ENCODE results near the gene TBC1D22A. TPM values are rescaled to one million over a fixed set of nuclear protein-coding genes. Genes with fewer than 3 reads are reported as not detected.

Gene TBC1D22A
- total and polyA plus RNA-seq, 9 of the 15 experiments (the other 6 are each of a cell fraction or from before 2014, with no cell fraction given), result 0.20 to 11.5 (median 5.2) TPM

DNA sequence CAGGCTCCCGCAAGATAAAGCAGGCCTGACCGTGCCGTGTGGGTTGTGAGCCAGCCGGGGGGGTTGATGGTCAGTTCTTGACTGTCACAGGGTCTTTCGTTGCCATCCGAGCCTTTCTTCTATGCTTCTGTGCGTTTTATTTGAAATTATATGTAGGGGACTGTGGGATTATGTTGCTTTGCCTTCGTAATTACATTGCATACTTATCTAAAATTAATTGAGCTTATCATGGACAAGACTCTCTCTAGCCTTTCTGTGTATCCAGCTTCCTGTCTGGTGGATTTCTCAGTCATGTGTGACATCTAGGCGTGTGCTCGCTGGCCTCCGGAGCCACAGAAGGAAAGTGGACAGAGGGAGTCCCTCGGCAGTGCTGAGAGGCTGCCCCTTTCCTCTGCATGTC lies 93.2 kb downstream of the TBC1D22A start:
- Histone ChIP-seq H3K27me3 (ENCODE audit: control insufficient read depth in 2 of 2, insufficient read depth in 2 of 2, low read length in 2 of 2) (no peaks in the 10 kb centered on the region), H2AFZ (ENCODE audit: low read depth, low read length) (no peak overlapping the region), H3K9me1 (ENCODE audit: control insufficient read depth, insufficient read depth, low read length) (no peaks in the 10 kb centered on the region), H3K27ac (ENCODE audit: extremely low read depth, low read depth, low read length) (no peak overlapping the region), H3K9ac (ENCODE audit: insufficient read depth in 1 of 2, low read depth in 2 of 2, low read length in 2 of 2) (no peak overlapping the region), H3K4me2 (ENCODE audit: insufficient read depth, low read length) (no peak overlapping the region), H3K4me3 (no peak overlapping the region), H4K20me1 (replicated peaks; ENCODE audit: control insufficient read depth, insufficient read depth, low read length) (no peaks in the 10 kb centered on the region), H3K4me1 (replicated peaks in 1 of 2; ENCODE audit: control insufficient read depth in 2 of 2, insufficient read depth in 2 of 2, low read length in 2 of 2) (peaks cover 0 to 6% of the 10 kb centered on the region in 2 experiments; a peak in 3 of 5 replicates), H3K36me3 (ENCODE audit: control insufficient read depth, insufficient read depth, low read length) (no peaks in the 10 kb centered on the region), H3K79me2 (ENCODE audit: control insufficient read depth, insufficient read depth, low read length) (no peaks in the 10 kb centered on the region), H3K9me3 (replicated peaks; ENCODE audit: control insufficient read depth, insufficient read depth, low read depth, low read length) (no peaks in the 10 kb centered on the region)
- ChIA-PET CTCF (ENCODE audit: low intra/inter-chr PET ratio) (no interaction called here), POLR2A (no interaction called here)
- intact Hi-C loops (cut with micrococcal nuclease), result no loop called here
- FAIRE-seq (no peak), DNase-seq (ENCODE audit: extremely low read depth in 1 of 4, low spot score in 3 of 4) (no peak), ATAC-seq (no peak)
- in situ Hi-C loops (cut with MboI), result no loop called here
- BruUV-seq (replicated peaks), result no TSS peak
- TF ChIP-seq ZNF217 (CRISPR knock-in tag; IDR thresholded peaks at IDR 0.05) (no peak), CBFB (CRISPR knock-in tag; IDR thresholded peaks at IDR 0.05) (no peak), TEAD1 (CRISPR knock-in tag; IDR thresholded peaks at IDR 0.05) (no peak), CREB1 (IDR thresholded peaks at IDR 0.05) (no peak), CREB1 (CRISPR knock-in tag; IDR thresholded peaks at IDR 0.05) (no peak), HDAC6 (IDR thresholded peaks at IDR 0.05; ENCODE audit: low read depth, low read length) (no peak), ZNF354B (CRISPR knock-in tag; IDR thresholded peaks at IDR 0.05) (no peak), PML (IDR thresholded peaks at IDR 0.05; ENCODE audit: low read length) (no peak)
- TF ChIP-seq, protein P1, sequence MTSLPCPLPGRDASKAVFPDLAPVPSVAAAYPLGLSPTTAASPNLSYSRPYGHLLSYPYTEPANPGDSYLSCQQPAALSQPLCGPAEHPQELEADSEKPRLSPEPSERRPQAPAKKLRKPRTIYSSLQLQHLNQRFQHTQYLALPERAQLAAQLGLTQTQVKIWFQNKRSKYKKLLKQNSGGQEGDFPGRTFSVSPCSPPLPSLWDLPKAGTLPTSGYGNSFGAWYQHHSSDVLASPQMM (CRISPR knock-in tag; IDR thresholded peaks at IDR 0.05), result no peak
- WGBS (ENCODE audit: insufficient coverage, low coverage, missing lambda C conversion rate), result 72% methylated on average over 7 of the region's 12 CpGs

Measured in K562 (cell line).